HG02981 (cell line): ENCODE measurements around the gene ZBTB16.

Experiments used
- ATAC-seq: cut with Tn5 transposase; IDR thresholded peaks from one replicate; pipeline ENCODE4 v1.9.1; 2021; ENCODE audit warnings: mild to moderate bottlenecking, moderate library complexity; ENCODE audit not compliant: unreplicated experiment

ZBTB16 gene

DNA sequence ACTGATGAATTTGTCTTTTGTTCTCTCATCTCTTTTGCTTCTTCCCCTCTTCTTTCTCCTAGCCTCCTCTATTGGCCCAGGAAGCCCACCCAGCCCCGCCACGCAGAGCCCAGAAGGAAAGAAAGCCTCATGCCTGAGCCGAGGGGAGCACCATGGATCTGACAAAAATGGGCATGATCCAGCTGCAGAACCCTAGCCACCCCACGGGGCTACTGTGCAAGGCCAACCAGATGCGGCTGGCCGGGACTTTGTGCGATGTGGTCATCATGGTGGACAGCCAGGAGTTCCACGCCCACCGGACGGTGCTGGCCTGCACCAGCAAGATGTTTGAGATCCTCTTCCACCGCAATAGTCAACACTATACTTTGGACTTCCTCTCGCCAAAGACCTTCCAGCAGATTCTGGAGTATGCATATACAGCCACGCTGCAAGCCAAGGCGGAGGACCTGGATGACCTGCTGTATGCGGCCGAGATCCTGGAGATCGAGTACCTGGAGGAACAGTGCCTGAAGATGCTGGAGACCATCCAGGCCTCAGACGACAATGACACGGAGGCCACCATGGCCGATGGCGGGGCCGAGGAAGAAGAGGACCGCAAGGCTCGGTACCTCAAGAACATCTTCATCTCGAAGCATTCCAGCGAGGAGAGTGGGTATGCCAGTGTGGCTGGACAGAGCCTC lies 3.8 kb downstream of the ZBTB16 start:
- ATAC-seq, result no peak

DNA sequence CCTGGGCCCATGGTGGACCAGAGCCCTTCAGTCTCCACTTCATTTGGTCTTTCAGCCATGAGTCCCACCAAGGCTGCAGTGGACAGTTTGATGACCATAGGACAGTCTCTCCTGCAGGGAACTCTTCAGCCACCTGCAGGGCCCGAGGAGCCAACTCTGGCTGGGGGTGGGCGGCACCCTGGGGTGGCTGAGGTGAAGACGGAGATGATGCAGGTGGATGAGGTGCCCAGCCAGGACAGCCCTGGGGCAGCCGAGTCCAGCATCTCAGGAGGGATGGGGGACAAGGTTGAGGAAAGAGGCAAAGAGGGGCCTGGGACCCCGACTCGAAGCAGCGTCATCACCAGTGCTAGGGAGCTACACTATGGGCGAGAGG lies 4.3 kb downstream of the ZBTB16 start:
- ATAC-seq, result no peak

DNA sequence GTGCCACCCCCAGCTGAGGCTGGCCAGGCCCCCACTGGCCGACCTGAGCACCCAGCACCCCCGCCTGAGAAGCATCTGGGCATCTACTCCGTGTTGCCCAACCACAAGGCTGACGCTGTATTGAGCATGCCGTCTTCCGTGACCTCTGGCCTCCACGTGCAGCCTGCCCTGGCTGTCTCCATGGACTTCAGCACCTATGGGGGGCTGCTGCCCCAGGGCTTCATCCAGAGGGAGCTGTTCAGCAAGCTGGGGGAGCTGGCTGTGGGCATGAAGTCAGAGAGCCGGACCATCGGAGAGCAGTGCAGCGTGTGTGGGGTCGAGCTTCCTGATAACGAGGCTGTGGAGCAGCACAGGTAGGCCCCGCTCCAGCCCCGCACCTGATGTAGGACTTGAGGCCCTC lies 4.7 kb downstream of the ZBTB16 start:
- no peak for ATAC-seq

DNA sequence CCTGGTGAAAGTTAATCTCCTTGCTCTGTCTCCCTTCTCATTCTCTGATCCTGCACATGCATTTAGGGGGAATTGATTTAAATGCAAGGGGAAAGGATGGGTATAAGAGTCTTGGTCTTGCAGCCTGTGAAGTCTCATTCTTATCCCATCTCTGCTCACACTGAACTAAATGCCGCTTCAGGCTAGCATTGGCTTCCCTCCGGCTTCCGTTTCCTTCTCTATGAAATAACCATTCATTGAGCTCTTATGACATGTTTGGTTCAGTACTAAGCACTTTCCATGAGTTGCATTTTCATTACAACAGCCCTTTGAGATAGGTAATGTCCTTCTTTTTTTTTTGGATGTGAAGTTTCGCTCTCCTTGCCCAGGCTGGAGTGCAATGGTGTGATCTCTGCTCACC lies 5.6 kb downstream of the ZBTB16 start:
- ATAC-seq, result no peak

DNA sequence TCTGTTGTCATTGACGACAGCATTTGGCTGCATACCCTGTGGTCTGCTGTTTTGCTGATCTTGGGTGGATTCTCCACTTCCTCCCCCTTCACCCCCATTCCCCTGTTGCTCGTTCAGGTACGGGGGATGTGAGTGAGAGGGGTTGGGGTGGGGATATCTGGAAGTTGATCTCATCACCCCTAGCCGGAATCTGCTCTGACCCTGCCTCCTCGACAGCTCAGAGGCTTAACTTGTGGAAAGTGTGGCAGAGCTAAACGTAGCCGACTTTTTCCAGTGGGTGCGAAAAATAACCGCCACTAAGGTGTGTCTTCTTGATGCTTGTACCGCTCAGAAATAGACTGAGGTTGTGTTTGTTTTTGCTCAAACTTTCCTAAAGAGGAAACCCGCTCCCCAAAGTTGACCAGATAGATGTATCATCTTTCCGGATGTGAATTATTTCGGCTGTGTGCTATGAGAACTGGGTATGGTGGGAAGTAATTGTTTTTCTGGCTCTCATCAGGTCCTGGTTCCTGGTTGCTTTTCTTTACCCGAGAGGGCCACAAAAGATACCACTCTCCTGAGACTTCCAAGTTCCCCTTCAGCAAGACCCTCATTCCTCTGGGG lies 6.6 kb downstream of the ZBTB16 start:
- ATAC-seq, result no peak

DNA sequence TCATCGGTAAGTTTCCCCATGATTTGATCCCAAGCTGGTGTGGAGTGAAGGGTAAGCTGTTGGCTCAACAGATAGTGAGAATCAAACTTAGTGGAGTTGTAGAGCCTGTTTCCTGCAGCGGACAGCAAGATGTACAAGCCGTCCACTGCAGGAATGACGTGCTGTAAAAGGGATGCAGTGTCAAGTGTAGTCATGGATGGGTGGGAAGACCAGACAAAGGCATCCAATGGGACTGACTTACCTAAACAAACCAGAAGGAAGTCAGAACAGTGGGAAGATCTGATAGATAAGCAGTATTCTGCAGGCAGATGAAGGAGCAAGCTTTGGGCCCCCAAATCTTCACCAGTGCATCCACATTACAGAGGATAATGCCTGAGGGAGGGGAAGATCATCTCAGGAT lies 8.8 kb downstream of the ZBTB16 start:
- no peak for ATAC-seq

DNA sequence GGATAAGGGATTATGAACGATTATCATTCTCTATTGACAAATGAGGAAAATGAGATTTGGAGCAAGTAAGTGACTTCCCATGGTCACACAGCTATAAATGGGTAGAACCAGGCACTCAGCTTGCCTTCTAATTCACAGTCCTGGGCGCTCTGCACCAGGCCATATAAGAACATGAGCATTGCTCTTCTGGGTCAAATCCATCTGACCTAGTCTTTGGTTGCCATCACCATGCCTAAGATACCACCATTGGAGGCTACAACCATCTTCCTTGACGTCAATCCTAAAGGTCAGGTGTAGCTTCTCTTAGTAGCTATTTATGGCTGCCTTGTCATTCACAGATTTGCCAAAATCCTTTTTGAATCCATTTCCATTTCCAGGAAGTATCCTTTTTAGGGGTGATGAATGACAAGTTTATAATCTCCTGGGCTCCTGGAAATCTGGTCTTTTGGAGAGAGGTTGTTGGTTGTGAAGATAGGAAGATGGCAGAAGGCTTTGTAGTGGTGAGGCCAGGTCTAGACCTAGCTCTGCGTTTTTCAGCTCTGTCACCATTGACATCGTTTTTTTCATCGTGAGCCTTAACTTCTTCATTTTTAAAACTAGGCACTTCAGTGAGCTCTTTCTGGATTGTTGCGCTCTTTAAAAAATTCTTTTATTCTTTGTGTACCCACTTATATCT lies 11.1 kb downstream of the ZBTB16 start:
- no peak for ATAC-seq

DNA sequence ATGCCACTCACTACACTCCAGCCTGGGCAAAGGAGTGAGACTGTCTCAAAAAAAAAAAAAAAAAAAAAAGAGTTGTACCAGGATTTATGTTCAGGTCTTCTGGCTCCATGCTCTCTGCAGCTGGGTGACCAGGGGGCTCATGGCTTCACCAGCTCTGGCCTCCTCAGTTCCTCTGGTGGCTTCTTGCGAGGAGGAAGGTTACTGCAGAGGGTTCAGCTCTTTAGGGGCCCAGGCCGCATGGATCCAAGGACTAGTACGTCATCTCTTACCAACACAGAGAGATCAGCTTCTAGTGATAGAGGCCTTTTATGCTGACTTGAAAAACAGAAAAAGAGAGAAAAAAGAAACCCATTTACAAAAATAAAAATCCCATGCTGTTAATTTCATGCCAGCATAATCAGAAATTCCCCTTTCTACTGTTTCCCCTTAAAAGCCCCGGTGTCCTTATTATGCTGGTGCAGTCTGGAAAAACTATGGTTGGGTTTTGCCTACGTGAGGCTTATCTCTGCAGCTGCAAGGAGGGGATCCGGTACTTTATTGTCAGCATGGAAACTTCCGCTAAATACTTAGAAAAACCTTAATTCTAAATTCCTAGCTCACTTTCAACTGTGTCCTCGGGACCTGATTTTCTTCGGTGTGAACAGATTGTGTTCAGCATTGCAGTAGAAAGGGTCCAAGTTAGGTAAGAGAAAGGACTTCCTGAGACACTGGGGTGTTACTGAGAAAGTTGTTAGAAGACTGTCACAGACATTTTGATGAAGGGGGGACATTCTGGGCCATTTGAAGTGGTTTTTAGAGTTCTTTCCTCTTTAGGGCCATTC lies 13.7 kb downstream of the ZBTB16 start:
- ATAC-seq, result no peak

DNA sequence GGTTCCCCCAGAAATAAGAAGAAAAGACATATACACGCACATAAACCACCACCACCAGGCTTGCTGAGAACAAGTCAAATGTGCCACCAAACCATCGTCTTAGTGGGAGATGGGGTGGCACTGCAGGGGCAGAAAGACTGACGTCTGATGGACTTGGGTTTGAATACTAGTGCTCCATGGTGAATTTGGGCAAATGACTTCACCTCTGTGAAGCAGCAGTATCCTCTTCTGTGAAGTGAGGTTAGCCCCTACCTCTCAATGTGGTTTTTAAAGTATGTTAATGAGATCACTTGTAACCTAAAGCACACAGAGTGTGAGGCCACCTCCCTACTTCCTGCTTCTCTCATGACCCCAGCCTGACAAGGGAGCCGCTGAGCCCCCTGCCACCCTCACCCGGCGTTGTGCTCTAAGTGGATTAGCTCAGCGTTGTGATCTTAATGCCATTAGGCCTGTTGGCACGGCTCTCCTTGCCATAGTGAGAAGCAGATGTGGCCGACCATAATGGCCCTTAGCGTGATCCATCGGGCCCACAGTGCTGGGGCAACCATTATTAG lies 14.4 kb downstream of the ZBTB16 start:
- ATAC-seq, result no peak

DNA sequence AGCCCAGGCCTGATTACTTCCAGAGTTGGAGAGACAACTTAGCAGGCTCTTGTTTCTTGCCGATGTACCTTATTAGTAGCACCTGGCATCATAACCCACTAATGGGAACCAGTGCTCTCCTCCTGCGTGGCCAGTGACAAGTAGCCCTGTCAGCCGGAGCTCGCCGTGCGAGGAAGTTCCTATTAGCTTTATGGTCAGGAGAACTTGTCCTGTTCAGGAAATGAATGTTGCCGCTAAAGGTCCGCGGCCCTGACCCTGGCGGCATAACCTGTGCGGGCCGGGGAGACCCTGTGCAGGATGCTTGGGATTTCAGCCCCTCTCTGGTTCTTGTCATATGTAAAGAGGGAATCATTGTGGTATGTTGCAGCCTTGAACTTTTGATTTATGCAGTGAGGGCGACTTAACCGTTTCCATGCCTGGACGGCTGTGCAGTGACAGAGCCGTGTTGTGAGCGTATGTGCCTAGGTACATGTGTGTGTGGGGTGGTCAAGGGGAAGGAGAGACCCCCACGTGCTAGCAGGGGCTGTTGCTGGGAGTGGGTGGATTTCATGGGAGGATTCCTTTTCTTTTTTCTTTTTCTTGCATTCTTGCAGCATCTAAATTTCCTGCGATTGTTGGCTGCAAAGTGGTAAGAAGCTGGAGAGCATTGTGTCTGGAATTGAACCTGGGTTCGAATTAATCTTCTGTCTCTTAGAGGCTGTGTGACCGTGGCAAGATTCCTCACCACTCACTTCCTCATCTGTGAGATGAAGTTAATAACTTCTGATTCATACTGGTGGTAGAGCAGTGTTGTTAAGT lies 15.2 kb downstream of the ZBTB16 start:
- ATAC-seq, result no peak

DNA sequence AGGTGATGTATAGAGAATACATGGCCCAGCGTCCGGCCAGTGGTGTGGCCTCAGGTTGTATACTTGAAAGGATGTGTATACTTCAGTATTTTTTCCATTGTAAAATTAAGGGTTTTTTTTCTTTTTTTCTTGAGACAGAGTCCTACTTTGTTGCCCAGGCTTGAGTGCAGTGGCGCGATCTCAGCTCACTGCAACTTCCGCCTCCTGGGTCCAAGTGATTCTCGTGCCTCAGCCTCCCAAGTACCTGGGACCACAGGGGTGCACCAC lies 15.8 kb downstream of the ZBTB16 start:
- ATAC-seq, result no peak

DNA sequence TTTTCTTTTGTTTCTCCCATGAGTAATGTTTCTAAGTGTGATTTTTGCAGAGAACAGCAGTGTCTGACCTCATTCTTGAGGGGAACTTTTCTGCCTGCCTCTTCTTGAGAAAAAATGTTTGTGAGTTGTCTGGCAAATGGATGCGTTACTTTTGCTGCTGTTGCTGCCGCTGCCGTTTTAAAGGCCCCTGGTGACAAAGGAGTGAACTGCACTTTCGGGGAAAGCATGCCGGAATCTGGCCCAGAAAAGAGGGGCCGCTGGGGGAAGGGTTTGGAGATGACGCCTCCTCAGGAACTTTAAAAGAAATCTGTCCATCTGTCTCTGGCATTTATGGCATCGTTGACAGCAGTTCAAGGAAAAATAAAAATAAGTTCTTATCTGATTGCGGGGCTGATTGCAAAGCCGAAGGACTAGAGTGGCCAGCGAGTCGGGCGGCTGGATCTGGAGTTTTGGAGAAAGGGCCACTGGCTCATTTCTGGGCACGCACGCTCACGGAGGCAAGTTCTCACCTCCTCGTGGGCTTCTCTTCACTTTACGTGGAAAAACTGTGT lies 16.5 kb downstream of the ZBTB16 start:
- ATAC-seq, result no peak

DNA sequence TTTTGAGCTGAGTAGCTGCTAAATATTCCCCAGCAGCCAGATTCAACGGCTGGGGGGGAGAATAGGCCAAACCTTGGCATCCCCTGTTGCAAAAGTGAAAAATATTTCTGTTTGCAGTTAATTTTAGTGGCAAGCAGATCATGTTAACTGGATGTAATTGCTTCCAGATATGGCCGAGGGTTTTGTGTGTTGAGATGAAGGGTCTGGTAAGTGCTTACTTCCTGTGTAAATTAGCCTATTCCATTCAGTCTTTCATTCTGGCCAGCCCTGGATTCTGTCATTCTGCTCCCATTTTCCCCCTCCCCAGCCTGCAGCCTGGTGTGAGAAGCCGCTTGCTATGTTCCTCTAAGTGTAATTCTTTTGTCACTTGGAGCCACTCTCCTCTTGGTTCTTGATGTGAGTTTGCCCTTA lies 17.4 kb downstream of the ZBTB16 start:
- ATAC-seq, result no peak

DNA sequence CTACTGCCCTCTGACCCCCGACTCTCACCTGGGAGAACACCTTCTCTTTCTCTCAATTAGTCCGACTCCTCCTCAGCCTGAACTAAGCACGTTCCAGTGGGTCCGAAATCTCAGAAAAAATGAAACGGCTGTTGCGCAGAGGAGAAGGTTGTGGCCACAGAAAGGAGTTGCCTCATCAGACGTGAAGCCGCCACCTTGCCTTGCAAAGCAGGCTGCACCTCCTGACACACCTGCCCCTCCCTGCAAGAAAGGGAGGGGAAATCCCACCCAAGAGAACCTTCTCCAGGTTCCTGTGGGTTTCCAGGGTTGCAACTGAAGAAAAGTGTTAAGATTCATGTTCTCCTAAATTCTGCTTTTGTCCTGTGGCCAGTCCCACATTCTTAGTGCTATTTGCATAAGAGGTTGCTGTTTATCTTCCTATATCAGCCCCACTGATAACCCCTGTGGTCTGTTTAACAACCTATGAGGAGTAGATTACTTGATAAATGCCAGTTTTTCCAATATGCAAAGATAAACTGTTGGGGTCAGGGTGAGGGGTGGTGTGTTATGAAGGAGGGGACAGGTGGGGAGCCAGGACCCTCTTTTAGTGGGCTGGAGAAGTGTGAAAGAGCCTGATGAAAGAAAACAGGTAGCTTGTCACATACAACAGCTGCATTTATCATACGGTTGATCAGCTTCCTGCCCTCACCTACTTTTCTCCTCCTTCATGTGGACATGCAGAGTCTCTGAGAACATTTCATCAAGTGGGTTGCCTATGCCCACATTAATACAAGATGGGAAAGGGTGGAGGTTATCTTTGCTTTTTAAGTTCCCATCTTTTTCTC lies 18.2 kb downstream of the ZBTB16 start:
- no peak for ATAC-seq

DNA sequence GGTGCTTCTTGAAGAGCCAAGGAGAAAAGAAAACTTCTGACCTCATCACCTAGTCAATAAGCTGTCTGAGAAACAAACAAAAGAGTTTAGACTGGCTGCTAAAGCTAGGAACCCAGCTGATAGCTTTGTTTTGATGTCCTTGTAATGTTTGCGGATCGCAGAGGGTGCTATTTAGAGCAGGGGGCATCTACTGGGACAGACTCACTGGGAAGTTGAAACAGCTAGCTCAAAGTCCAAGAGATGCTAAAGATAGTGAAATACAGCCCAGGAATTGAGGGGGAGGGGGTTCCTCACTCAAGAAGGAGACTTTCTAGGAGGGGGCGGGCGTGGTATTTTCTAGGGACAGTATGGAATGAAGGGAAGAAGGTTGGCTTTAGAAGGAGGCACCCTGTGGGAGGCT lies 18.9 kb downstream of the ZBTB16 start:
- no peak for ATAC-seq

DNA sequence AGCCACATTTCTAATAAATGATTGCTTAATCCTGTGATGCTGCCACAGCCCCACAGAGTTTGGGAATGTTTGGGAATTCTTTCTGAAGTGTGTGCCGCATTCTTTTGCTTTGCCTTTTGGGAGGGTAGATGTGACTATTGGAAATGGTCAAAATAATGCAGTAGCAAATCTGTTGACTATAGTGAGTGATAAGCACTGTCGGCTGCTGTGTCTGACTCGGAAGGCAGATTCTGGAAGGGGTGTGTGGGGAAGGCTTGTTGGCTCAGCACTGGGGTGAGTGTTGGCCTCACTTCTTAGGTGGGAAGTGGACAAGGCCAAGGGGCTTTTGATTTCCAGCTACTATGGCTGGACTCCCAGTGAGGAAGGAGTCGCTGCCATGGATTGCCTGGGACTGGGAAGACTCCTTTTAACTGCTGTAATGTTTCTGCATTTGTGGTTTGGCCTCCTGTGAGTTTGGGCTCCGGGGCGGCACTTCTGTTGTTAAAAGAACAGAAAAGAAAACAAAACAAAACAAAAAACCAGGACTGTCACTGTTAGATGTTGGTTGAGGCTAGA lies 20.1 kb downstream of the ZBTB16 start:
- ATAC-seq, result no peak

DNA sequence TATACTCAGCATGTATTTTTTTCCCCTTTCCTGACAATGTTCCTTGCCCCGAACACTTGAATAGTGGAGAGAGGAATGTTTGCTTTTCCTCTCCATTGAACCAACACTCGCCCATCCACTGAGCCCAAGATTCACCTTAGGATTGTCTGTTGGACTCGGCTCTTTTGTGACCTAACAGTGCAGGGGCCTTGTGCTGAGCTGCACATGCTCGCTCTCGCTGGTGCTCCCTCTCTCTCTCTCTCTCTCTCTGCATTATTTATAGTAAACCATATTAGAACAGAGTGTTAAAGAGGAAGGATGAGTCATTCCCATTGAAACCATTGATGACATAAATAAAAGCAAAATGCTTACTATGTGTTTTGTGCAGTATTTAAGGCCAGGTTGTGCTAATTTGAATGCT lies 20.7 kb downstream of the ZBTB16 start:
- no peak for ATAC-seq

DNA sequence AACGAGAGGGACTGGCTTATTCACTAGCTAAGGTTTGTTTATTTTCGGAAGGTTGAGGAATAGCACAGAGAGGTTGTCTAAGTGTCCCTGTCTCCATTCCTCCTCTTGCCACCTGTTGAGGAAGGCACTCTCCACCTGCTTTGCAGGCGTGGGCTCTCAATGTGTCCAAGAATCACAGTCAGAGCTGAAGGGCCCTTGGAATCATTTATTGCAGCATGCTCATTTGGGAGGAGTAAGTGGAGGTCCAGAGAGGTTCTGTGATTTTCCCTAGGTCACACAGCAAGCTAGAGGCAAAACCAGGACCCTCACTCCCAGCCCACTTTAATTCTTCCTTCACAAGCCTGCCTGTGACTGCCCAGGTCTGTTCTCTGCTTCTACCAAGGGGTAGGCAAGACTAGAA lies 21.3 kb downstream of the ZBTB16 start:
- no peak for ATAC-seq

DNA sequence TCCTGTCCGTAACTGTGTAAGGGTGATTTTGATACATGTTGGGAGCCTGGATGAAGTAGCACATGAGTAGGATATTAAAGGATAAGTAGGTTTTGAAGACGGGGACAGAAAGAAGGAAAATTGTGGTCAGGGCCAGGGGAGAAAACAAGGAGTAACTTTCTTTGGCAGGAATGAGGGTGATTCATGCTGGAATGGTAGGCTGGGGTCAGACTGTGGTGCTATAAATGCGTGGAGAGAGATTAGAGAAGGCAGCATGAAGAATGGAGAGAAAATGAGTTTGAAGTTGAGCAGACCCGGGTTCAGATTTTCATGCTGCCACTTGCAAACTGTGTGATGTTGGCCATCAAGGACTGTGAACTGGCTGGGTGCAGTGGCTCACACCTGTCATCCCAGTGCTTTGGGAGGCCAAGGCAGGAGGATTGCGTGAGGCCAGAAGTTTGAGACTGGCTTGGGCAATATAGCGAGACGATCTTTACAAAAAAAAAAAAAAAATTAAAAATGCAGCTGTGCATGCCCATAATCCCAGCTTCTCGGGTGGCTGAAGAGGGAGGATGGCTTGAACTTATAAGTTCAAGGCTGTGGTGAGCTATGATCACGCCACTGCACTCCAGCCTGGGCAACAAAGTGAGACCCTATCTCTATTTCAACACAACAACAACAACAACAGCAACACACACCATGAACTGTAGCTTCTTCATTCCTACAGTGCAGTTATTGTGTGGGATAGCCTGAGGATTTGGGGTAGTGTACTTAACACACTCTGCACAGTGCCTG lies 22.3 kb downstream of the ZBTB16 start:
- no peak for ATAC-seq
